Renal pelvis (tissue), 4 donors: ENCODE measurements around the gene MYH11. TPM values are rescaled to one million over a fixed set of nuclear protein-coding genes. Genes with fewer than 3 reads are reported as not detected.
"Not testable (repeated sequence)": the region's sequence is repeated elsewhere in the genome, so short reads cannot be mapped to it uniquely, and the experiment has no call there.

ENCODE experiments used
- DNase-seq: peaks from one replicate; pipeline ENCODE4 v3.0.0-alpha.2; 2013
- polyA plus RNA-seq, 3 donors: library from polyadenylated mRNA; unstranded; fragments of 120-200 nt; gene quantifications; one replicate each; pipeline ENCODE4 v1.2.1, GENCODE V29; 2013; ENCODE audit not compliant: insufficient read length in 3 of 3

The MYH11 gene
- polyA plus RNA-seq, 3 donors, result 9.2 to 12.7 (median 12.1) TPM

GRCh38 chr16:15810949-15811348 is 45.9 kb downstream of the MYH11 start:
- DNase-seq, result no peak

- no peak for DNase-seq
Observed at GRCh38 chr16:15810411-15810810, 46.4 kb downstream of the MYH11 start.

GRCh38 chr16:15809297-15809696 is 47.5 kb downstream of the MYH11 start:
- DNase-seq, result not testable (repeated sequence)

- DNase-seq, result no peak
Observed at GRCh38 chr16:15808071-15808470, 48.8 kb downstream of the MYH11 start.

- no peak for DNase-seq
Observed at GRCh38 chr16:15807603-15808009, 49.2 kb downstream of the MYH11 start.

GRCh38 chr16:15803618-15804017 is 53.2 kb downstream of the MYH11 start:
- DNase-seq, result no peak

- DNase-seq, result no peak
Observed at GRCh38 chr16:15799851-15800495, 56.9 kb downstream of the MYH11 start.

GRCh38 chr16:15798671-15799070 is 58.2 kb downstream of the MYH11 start:
- DNase-seq, result no peak

- no peak for DNase-seq
Observed at GRCh38 chr16:15796885-15797284, 59.9 kb downstream of the MYH11 start.

- no peak for DNase-seq
Observed at GRCh38 chr16:15795615-15796014, 61.2 kb downstream of the MYH11 start.

- DNase-seq, result no peak
Observed at GRCh38 chr16:15792563-15792971, 64.3 kb downstream of the MYH11 start.

GRCh38 chr16:15790458-15790857 is 66.4 kb downstream of the MYH11 start:
- DNase-seq, result no peak

GRCh38 chr16:15789816-15790215 is 67.0 kb downstream of the MYH11 start:
- DNase-seq, result not testable (repeated sequence)

GRCh38 chr16:15788846-15789239 is 68.0 kb downstream of the MYH11 start:
- no peak for DNase-seq

- no peak for DNase-seq
Observed at GRCh38 chr16:15786501-15786900, 70.3 kb downstream of the MYH11 start.

GRCh38 chr16:15785386-15786059 is 71.3 kb downstream of the MYH11 start:
- DNase-seq, result no peak

- DNase-seq, result no peak
Observed at GRCh38 chr16:15783985-15784384, 72.8 kb downstream of the MYH11 start.

- no peak for DNase-seq
Observed at GRCh38 chr16:15782573-15783365, 74.1 kb downstream of the MYH11 start.

- DNase-seq, result no peak
Observed at GRCh38 chr16:15781650-15782049, 75.2 kb downstream of the MYH11 start.

- no peak for DNase-seq
Observed at GRCh38 chr16:15780805-15781204, 76.0 kb downstream of the MYH11 start.

- DNase-seq, result no peak
Observed at GRCh38 chr16:15779664-15780351, 77.0 kb downstream of the MYH11 start.

- no peak for DNase-seq
Observed at GRCh38 chr16:15778999-15779614, 77.7 kb downstream of the MYH11 start.
